Superior temporal gyrus (tissue), 1 donor: ENCODE measurements around the gene CCDC88C.

Experiments used
- DNase-seq: peaks from one replicate; pipeline ENCODE4 v3.0.0-alpha.2; 2016; ENCODE audit errors: extremely low spot score

CCDC88C gene

GRCh38 chr14:91289464-91289863, 128.2 kb downstream of the CCDC88C start:
- no peak for DNase-seq

- DNase-seq, result no peak
Measured at GRCh38 chr14:91288876-91289275, 128.7 kb downstream of the CCDC88C start.

GRCh38 chr14:91286530-91286937, 131.1 kb downstream of the CCDC88C start:
- peak; percentile 95 for DNase-seq

GRCh38 chr14:91284791-91285548, 132.7 kb downstream of the CCDC88C start:
- no peak for DNase-seq

- no peak for DNase-seq
Measured at GRCh38 chr14:91284146-91284790, 133.4 kb downstream of the CCDC88C start.

GRCh38 chr14:91283666-91284065, 134.0 kb downstream of the CCDC88C start:
- no peak for DNase-seq

GRCh38 chr14:91282954-91283645, 134.5 kb downstream of the CCDC88C start:
- no peak for DNase-seq

GRCh38 chr14:91281346-91281745, 136.3 kb downstream of the CCDC88C start:
- no peak for DNase-seq

GRCh38 chr14:91280129-91280528, 137.5 kb downstream of the CCDC88C start:
- no peak for DNase-seq

GRCh38 chr14:91279354-91279753, 138.3 kb downstream of the CCDC88C start:
- DNase-seq, result no peak

- no peak for DNase-seq
Measured at GRCh38 chr14:91278383-91278715, 139.3 kb downstream of the CCDC88C start.

GRCh38 chr14:91277546-91278382, 139.9 kb downstream of the CCDC88C start:
- DNase-seq, result no peak

GRCh38 chr14:91274796-91275195, 142.8 kb downstream of the CCDC88C start:
- DNase-seq, result no peak

GRCh38 chr14:91273885-91274273, 143.7 kb downstream of the CCDC88C start:
- no peak for DNase-seq

- DNase-seq, result no peak
Measured at GRCh38 chr14:91273273-91273884, 144.2 kb downstream of the CCDC88C start.

- DNase-seq, result no peak
Measured at GRCh38 chr14:91272341-91273272, 145.0 kb downstream of the CCDC88C start.

- DNase-seq, result no peak
Measured at GRCh38 chr14:91271639-91272038, 146.0 kb downstream of the CCDC88C start.

- no peak for DNase-seq
Measured at GRCh38 chr14:91270619-91271018, 147.0 kb downstream of the CCDC88C start.

- DNase-seq, result no peak
Measured at GRCh38 chr14:91270188-91270587, 147.4 kb downstream of the CCDC88C start.
